D721Med (cell line): ENCODE results near the gene PSMD6.

Experiments
- DNase-seq: peaks from one replicate; pipeline ENCODE4 v3.0.0; 2011; ENCODE audit warnings: low spot score; ENCODE audit not compliant: insufficient read length
- FAIRE-seq: peaks from 2 replicates; lab custom pipeline; 2011; peaks lifted over from hg19 to GRCh38; lab: Jason Lieb, UNC
- CTCF ChIP-seq: IDR thresholded peaks from 2 replicates; pipeline ENCODE4 v1.5.1; 2012; ENCODE audit warnings: mild to moderate bottlenecking, control low read depth; ENCODE audit not compliant: insufficient read depth; ENCODE audit errors: missing control alignments

Gene PSMD6

GRCh38 chr3:64063207-64063982 is 40.1 kb upstream of the PSMD6 start:
- FAIRE-seq (peak; percentile 83), DNase-seq (no peak)
- TF ChIP-seq CTCF, result no peak

- FAIRE-seq (no peak), DNase-seq (no peak)
- TF ChIP-seq CTCF, result no peak
Observed at GRCh38 chr3:64061628-64062027, 38.3 kb upstream of the PSMD6 start.

- no peak for TF ChIP-seq CTCF
- DNase-seq, result no peak
- no peak for FAIRE-seq
Observed at GRCh38 chr3:64059484-64060175, 36.3 kb upstream of the PSMD6 start.

- DNase-seq, result no peak
- TF ChIP-seq CTCF, result no peak
- FAIRE-seq, result no peak
Observed at GRCh38 chr3:64058566-64058965, 35.3 kb upstream of the PSMD6 start.

- DNase-seq, result no peak
- no peak for FAIRE-seq
- TF ChIP-seq CTCF, result no peak
Observed at GRCh38 chr3:64057231-64057630, 33.9 kb upstream of the PSMD6 start.

- no peak for FAIRE-seq
- TF ChIP-seq CTCF, result no peak
Observed at GRCh38 chr3:64056606-64057180, 33.4 kb upstream of the PSMD6 start.

More at GRCh38 chr3:64056606-64057180, 33.4 kb upstream of the PSMD6 start:
- no peak for DNase-seq
